Endothelial cell of umbilical vein (primary cell): ENCODE results near the gene RYR1. TPM values are rescaled to one million over a fixed set of nuclear protein-coding genes. Genes with fewer than 3 reads are reported as not detected.

Experiments
- BruUV-seq: library from RNA; stranded (reverse); fragments of 400-500 nt; replicated peaks from 2 replicates; lab custom pipeline; 2021; lab: Mats Ljungman, UMichigan
- CTCF ChIA-PET: fragments of 300-600, 350-600 bp; sonication (Branson Sonifier 250); formaldehyde crosslinking; loops from one replicate; lab custom pipeline; 2021; ENCODE audit warnings: antibody characterized with exemption, inconsistent platforms; lab: Charles Lee
- POLR2A ChIA-PET: fragments of 300-600, 350-600 bp; sonication (Branson Sonifier 250); formaldehyde crosslinking; loops from one replicate; lab custom pipeline; 2021; ENCODE audit warnings: antibody characterized with exemption, inconsistent platforms; lab: Charles Lee
- DNase-seq: peaks from one replicate; pipeline ENCODE4 v3.0.0-alpha.2; 2011; ENCODE audit warnings: low read depth, low spot score
- FAIRE-seq: peaks from 2 replicates; lab custom pipeline; 2011; peaks lifted over from hg19 to GRCh38; lab: Jason Lieb, UNC
- H2AFZ ChIP-seq: 2 replicates; pipeline ENCODE4 v1.6.0; 2012; ENCODE audit warnings: low read depth, low read length, control low read depth, inconsistent platforms
- H3K27ac ChIP-seq: 2 replicates; pipeline ENCODE4 v1.5.1; 2011; ENCODE audit warnings: low read depth, mild to moderate bottlenecking, control low read depth, low read length, moderate library complexity; ENCODE audit not compliant: insufficient read depth
- H3K27me3 ChIP-seq, 2 experiments: 2 replicates each; pipeline versions ENCODE4 v1.6.0 to v1.6.1; 2011; ENCODE audit warnings: low read length in 2 of 2, mixed read lengths in 1 of 2; ENCODE audit not compliant: control insufficient read depth in 2 of 2, insufficient read depth in 2 of 2
- H3K36me3 ChIP-seq, 2 experiments: 2 replicates in 1 of 2; 3 replicates in 1 of 2; pipeline ENCODE4 v1.5.1; 2011; ENCODE audit warnings: low read length in 2 of 2, mild to moderate bottlenecking in 1 of 2, moderate library complexity in 1 of 2; ENCODE audit not compliant: control insufficient read depth in 2 of 2, insufficient read depth in 2 of 2; ENCODE audit errors: extremely low read depth in 1 of 2
- H3K4me1 ChIP-seq: 3 replicates; pipeline ENCODE4 v1.5.1; 2011; ENCODE audit warnings: mild to moderate bottlenecking, low read length; ENCODE audit not compliant: control insufficient read depth, insufficient read depth; ENCODE audit errors: extremely low read depth
- H3K4me2 ChIP-seq: 2 replicates; pipeline ENCODE4 v1.6.1; 2011; ENCODE audit warnings: low read length, control low read depth, mixed read lengths; ENCODE audit not compliant: insufficient read depth
- H3K4me3 ChIP-seq, 3 experiments: fragments of 200-600 bp in 1 of 3; sonication (generic), shearing (Covaris generic) in 1 of 3; replicated peaks in 1 of 3; 2 replicates each; pipeline ENCODE4 v1.5.1; 2011 to 2016; ENCODE audit warnings: control low read depth in 3 of 3, low read length in 3 of 3, mild to moderate bottlenecking in 2 of 3, inconsistent platforms in 1 of 3, low read depth in 1 of 3, moderate library complexity in 1 of 3; ENCODE audit not compliant: insufficient read depth in 1 of 3
- H3K79me2 ChIP-seq: 2 replicates; pipeline ENCODE4 v1.6.0; 2012; ENCODE audit warnings: low read length, inconsistent platforms; ENCODE audit not compliant: control insufficient read depth, insufficient read depth
- H3K9ac ChIP-seq: replicated peaks from 2 replicates; pipeline ENCODE3; 2011; ENCODE audit warnings: low read length, control low read depth; ENCODE audit not compliant: insufficient read depth; ENCODE audit errors: extremely low read depth
- H3K9me1 ChIP-seq: replicated peaks from 3 replicates; pipeline ENCODE4 v1.6.0; 2011; ENCODE audit warnings: mild to moderate bottlenecking, low read length; ENCODE audit not compliant: control insufficient read depth, insufficient read depth; ENCODE audit errors: extremely low read depth
- H3K9me3 ChIP-seq: replicated peaks from 2 replicates; pipeline ENCODE4 v1.5.1; 2012; ENCODE audit warnings: low read length, inconsistent platforms; ENCODE audit not compliant: control insufficient read depth, insufficient read depth
- H4K20me1 ChIP-seq: replicated peaks from 2 replicates; pipeline ENCODE3; 2011; ENCODE audit warnings: mild to moderate bottlenecking, low read length; ENCODE audit not compliant: control insufficient read depth, insufficient read depth; ENCODE audit errors: extremely low read depth
- CTCF ChIP-seq, 2 donors: IDR thresholded peaks; 1 replicate in 1 of 2; 2 replicates in 1 of 2; pipeline ENCODE4 v1.5.1; 2011; ENCODE audit warnings: low read length in 2 of 2, mild to moderate bottlenecking in 2 of 2, moderate library complexity in 2 of 2, control low read depth in 1 of 2, inconsistent platforms in 1 of 2, low read depth in 1 of 2; ENCODE audit not compliant: insufficient read depth in 1 of 2; ENCODE audit errors: extremely low read depth in 1 of 2
- EZH2 ChIP-seq: IDR thresholded peaks from 2 replicates; pipeline ENCODE4 v1.6.1; 2012; ENCODE audit warnings: borderline replicate concordance, low read depth, mild to moderate bottlenecking, moderate library complexity, low read length, inconsistent platforms; ENCODE audit not compliant: severe bottlenecking
- FOS ChIP-seq: IDR thresholded peaks from 2 replicates; pipeline ENCODE4 v1.6.1; 2011; ENCODE audit warnings: mild to moderate bottlenecking, low read length, moderate library complexity, borderline replicate concordance; ENCODE audit not compliant: insufficient read depth
- GATA2 ChIP-seq: IDR thresholded peaks from 2 replicates; pipeline ENCODE4 v1.7.0; 2011; ENCODE audit warnings: low read depth, mild to moderate bottlenecking, moderate library complexity, mixed read lengths, low read length; ENCODE audit not compliant: insufficient read length, insufficient read depth
- JUN ChIP-seq: IDR thresholded peaks from 2 replicates; pipeline ENCODE4 v1.6.1; 2011; ENCODE audit warnings: borderline replicate concordance, low read depth; ENCODE audit not compliant: insufficient read length, insufficient read depth
- MYC ChIP-seq: IDR thresholded peaks from one replicate; pipeline ENCODE4 v1.6.1; 2011; ENCODE audit warnings: mild to moderate bottlenecking, low read depth, low read length
- POLR2A ChIP-seq: IDR thresholded peaks from 2 replicates; pipeline ENCODE4 v1.6.1; 2012; ENCODE audit warnings: low read depth, mild to moderate bottlenecking, control low read depth, low read length
- POLR2AphosphoS5 ChIP-seq: IDR thresholded peaks from 2 replicates; pipeline ENCODE4 v1.6.1; 2012; ENCODE audit warnings: low read depth, mild to moderate bottlenecking, control low read depth, low read length, moderate library complexity; ENCODE audit not compliant: insufficient read depth
- dilution Hi-C: fragments of 300-500 bp; cut with MboI; formaldehyde crosslinking; loops from one replicate; pipeline ENCODE4 v1.15.0; 2019; ENCODE audit warnings: low sequenced_read_pairs; ENCODE audit not compliant: extremely low pct_ligation_motif_present
- intact Hi-C: fragments of 100-400 bp; cut with micrococcal nuclease; formaldehyde crosslinking; loops from one replicate; pipeline ENCODE4 v1.10.0; 2022
- polyA plus RNA-seq, 4 experiments: library from polyadenylated mRNA; depleted of rRNA in 3 of 4; stranded (reverse) in 3 of 4; unstranded in 1 of 4; fragments of >200 nt; gene quantifications; 2 replicates each; pipeline versions ENCODE4 v1.2.1 to v1.2.3, GENCODE V29; 2011 to 2012; ENCODE audit warnings: missing spikeins in 1 of 4
- total RNA-seq: library from RNA; stranded (reverse); gene quantifications from 2 replicates; pipeline ENCODE4 v1.2.3, GENCODE V29; 2021
- TF ChIP-seq, protein P1 (sequence below): IDR thresholded peaks from 2 replicates; pipeline ENCODE4 v1.6.1; 2011; ENCODE audit not compliant: insufficient read depth, insufficient read length

The RYR1 gene
- total and polyA plus RNA-seq, 2 donors (not counting 3 experiments of a cell fraction or from before 2014, with no cell fraction given) = under 0.01 to 0.02 TPM

DNA sequence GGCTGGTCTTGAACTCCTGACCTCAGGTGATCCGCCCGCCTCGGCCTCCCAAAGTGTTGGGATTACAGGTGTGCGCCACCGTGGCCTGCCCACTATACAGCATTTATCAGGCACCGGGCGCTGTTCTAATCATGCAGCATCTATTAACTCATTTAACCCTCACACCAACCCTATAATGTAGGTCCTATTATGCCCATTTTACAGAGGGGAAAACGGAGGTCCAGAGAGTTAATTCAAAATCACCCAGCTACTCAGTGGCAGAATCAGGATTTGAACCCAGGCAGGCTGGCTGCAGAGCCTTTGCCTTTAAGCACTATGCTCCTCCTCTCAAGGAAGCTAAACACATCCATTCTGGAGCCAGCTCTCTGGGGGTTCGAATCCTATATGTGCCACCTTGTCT, 130.0 kb downstream of the RYR1 start:
- TF ChIP-seq MYC (no peak), EZH2 (no peak), POLR2A (no peak), GATA2 (no peak), POLR2AphosphoS5 (no peak), CTCF (IDR thresholded peaks at IDR 0.05; ENCODE audit: extremely low read depth in 1 of 2, insufficient read depth in 1 of 2, low read depth in 1 of 2, low read length in 2 of 2) (no peak), JUN (no peak), FOS (no peak)
- TF ChIP-seq, protein P1, sequence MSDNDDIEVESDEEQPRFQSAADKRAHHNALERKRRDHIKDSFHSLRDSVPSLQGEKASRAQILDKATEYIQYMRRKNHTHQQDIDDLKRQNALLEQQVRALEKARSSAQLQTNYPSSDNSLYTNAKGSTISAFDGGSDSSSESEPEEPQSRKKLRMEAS = no peak
- intact Hi-C loops = no loop called here
- ChIA-PET POLR2A (interaction anchor here (0.6 kb wide), 1 partner anchor 16 kb away, joined by 9 read pairs; no protein-coding TSS in a partner anchor), CTCF (no interaction called here)
- dilution Hi-C loops = no loop called here
- Histone ChIP-seq H3K9me1 (no peaks in the 10 kb centered on the region), H3K9ac (no peak overlapping the region), H3K4me1 (no peaks in the 10 kb centered on the region), H3K27me3 (peaks cover 2 to 6% of the 10 kb centered on the region in 2 experiments), H4K20me1 (no peaks in the 10 kb centered on the region), H3K27ac (no peak overlapping the region), H2AFZ (no peak overlapping the region), H3K4me3 (no peak overlapping the region), H3K36me3 (no peaks in the 10 kb centered on the region), H3K9me3 (no peaks in the 10 kb centered on the region), H3K79me2 (no peaks in the 10 kb centered on the region), H3K4me2 (no peak overlapping the region)
- no TSS peak for BruUV-seq
- FAIRE-seq = no peak
- no peak for DNase-seq
